Panc1 (cell line): Measurements from ENCODE around the gene DOCK3.

Experiments used
- POLR2AphosphoS5 ChIP-seq: IDR thresholded peaks from 2 replicates; pipeline ENCODE4 v1.6.1; 2012; ENCODE audit warnings: mild to moderate bottlenecking, low read depth, low read length, moderate library complexity
- SIN3A ChIP-seq: IDR thresholded peaks from 2 replicates; pipeline ENCODE4 v1.6.1; 2012; ENCODE audit warnings: low read depth, mild to moderate bottlenecking, low read length, moderate library complexity, borderline replicate concordance; ENCODE audit not compliant: insufficient read depth
- TF ChIP-seq, protein P1 (sequence below): fragments of 450-650 bp; IDR thresholded peaks from 2 replicates; pipeline ENCODE4 v1.5.1; 2017; ENCODE audit warnings: mild to moderate bottlenecking

GRCh38 chr3:50743643-50744042 is 68.9 kb downstream of the DOCK3 start:
- TF ChIP-seq, protein P1, sequence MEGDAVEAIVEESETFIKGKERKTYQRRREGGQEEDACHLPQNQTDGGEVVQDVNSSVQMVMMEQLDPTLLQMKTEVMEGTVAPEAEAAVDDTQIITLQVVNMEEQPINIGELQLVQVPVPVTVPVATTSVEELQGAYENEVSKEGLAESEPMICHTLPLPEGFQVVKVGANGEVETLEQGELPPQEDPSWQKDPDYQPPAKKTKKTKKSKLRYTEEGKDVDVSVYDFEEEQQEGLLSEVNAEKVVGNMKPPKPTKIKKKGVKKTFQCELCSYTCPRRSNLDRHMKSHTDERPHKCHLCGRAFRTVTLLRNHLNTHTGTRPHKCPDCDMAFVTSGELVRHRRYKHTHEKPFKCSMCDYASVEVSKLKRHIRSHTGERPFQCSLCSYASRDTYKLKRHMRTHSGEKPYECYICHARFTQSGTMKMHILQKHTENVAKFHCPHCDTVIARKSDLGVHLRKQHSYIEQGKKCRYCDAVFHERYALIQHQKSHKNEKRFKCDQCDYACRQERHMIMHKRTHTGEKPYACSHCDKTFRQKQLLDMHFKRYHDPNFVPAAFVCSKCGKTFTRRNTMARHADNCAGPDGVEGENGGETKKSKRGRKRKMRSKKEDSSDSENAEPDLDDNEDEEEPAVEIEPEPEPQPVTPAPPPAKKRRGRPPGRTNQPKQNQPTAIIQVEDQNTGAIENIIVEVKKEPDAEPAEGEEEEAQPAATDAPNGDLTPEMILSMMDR = no peak
- no peak for TF ChIP-seq SIN3A
- no peak for TF ChIP-seq POLR2AphosphoS5
